Transverse colon (tissue), 3 donors: Measurements from ENCODE around the gene PDE6A.

Experiments used
- CTCF ChIP-seq, 5 experiments: fragments of 200-600 bp in 3 of 5; fragments of 450-650 bp in 2 of 5; sonication (generic) in 3 of 5; IDR thresholded peaks; 1 replicate in 2 of 5; 2 replicates in 3 of 5; pipeline ENCODE4 v1.5.1; 2016 to 2017; ENCODE audit warnings: antibody characterized with exemption in 5 of 5, inconsistent platforms in 3 of 5, mild to moderate bottlenecking in 2 of 5, moderate library complexity in 1 of 5
- EP300 ChIP-seq: sonication (generic); formaldehyde crosslinking; IDR thresholded peaks from one replicate; pipeline ENCODE4 v1.6.1; 2017; ENCODE audit warnings: antibody characterized with exemption, low read depth
- POLR2A ChIP-seq: fragments of 450-650 bp; IDR thresholded peaks from one replicate; pipeline ENCODE4 v1.6.1; 2016; ENCODE audit warnings: antibody characterized with exemption, mild to moderate bottlenecking, moderate library complexity

DNA sequence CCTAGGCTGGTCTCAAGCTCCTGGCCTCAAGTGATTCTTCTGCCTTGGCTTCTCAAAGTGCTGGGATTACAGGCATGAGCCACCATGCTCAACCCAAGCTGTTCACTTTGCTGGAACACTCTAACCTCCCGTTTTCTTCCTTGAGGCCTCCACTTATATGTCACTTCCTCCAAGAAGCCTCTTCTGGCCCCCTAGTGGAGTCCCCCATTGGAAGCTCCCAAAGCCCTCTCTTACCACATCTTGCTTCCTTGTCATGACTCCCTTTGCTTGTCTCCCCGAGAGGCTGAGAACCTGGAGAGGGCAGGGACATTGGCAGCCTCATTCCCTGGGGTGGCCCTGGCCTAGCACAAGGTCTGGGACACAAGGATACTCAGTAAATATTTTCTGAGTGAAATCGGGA lies 80.8 kb downstream of the PDE6A start:
- TF ChIP-seq POLR2A (no peak), CTCF (IDR thresholded peaks at IDR 0.05) (no peak), EP300 (no peak)
